ENCODE data around the gene RAPGEF3. TPM values are rescaled to one million over a fixed set of nuclear protein-coding genes. Genes with fewer than 3 reads are reported as not detected.

RAPGEF3 gene
- total and polyA plus RNA-seq, 9 of the 15 experiments (the other 6 are each of a cell fraction or from before 2014, with no cell fraction given) = 0.03 to 0.78 (median 0.37) TPM; not detected in 1

DNA sequence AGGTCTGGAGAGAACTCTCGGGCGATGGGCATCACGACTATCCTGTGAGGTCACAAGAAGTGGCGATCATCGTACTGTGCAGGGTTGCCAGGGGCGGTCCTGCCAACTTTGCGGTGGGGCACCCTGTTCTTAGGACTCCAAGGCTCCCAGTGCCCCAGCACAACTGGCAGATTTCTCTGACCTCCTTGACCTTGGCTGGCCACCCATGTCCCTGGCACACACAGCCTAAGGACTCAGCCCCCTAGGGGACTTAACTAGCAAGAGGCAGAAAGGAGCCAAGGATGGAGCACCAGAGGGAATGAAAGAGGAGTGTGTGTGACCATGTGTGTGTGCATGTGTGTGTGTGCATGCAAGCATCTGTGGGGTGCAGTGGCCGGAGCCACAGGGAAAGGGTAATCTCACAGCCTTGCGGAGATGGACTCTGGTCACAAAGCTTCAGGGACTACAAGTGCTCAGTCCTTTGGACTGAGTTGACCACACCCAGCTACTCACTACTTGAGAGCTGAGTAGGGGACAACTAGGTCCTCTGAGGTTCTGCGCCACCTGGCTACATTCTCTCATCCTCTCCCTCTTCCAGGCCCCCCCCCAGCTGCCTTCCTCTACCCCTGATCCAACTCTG is 28.1 kb upstream of the RAPGEF3 start:
- peaks cover 100% of the 10 kb centered on the region; the same call in 2 of the 3 replicates for H3K36me3 ChIP-seq (ENCODE audit: control insufficient read depth, insufficient read depth, low read length)
- no peak for DNase-seq (ENCODE audit: extremely low read depth in 1 of 4, low spot score in 3 of 4)
- ATAC-seq = no peak
- no peak overlapping the region for H3K27ac ChIP-seq (ENCODE audit: extremely low read depth, low read depth, low read length)
- no TSS peak for BruUV-seq (replicated peaks)
- CTCF ChIA-PET (ENCODE audit: low intra/inter-chr PET ratio) = no interaction called here
- FAIRE-seq = no peak
- H3K9me3 ChIP-seq (replicated peaks; ENCODE audit: control insufficient read depth, insufficient read depth, low read depth, low read length) = no peaks in the 10 kb centered on the region
- H3K79me2 ChIP-seq (ENCODE audit: control insufficient read depth, insufficient read depth, low read length) = no peaks in the 10 kb centered on the region; the same call in 2 of the 3 replicates
- H4K20me1 ChIP-seq (replicated peaks; ENCODE audit: control insufficient read depth, insufficient read depth, low read length) = 0 out of 2 replicates have a peak, but pooled peaks cover 9% of the 10 kb centered on the region
- no peak overlapping the region for H3K4me2 ChIP-seq (ENCODE audit: insufficient read depth, low read length)
- no peak overlapping the region for H2AFZ ChIP-seq (ENCODE audit: low read depth, low read length)
- in situ Hi-C loops (cut with MboI) = loop anchor here (5.0 kb wide), 1 partner anchor 51 kb away; no protein-coding TSS in a partner anchor
- no peaks in the 10 kb centered on the region for H3K27me3 ChIP-seq (ENCODE audit: control insufficient read depth in 2 of 2, insufficient read depth in 2 of 2, low read length in 2 of 2)
- peak overlapping the region in 1 of 2 experiments; percentile 69; a peak in 2 of 4 replicates for H3K9ac ChIP-seq (ENCODE audit: insufficient read depth in 1 of 2, low read depth in 2 of 2, low read length in 2 of 2)
- POLR2A ChIA-PET = interaction anchor here (0.6 to 5.5 kb wide), 5 partner anchors 8 to 42 kb away, joined by 3 to 38 read pairs (median 7); no protein-coding TSS in a partner anchor
- no peaks in the 10 kb centered on the region for H3K9me1 ChIP-seq (ENCODE audit: control insufficient read depth, insufficient read depth, low read length)
- intact Hi-C loops (cut with micrococcal nuclease) = no loop called here
- WGBS (ENCODE audit: insufficient coverage, low coverage, missing lambda C conversion rate) = 84% methylated on average over 9 of the region's 10 CpGs
- H3K4me3 ChIP-seq = no peak overlapping the region
- H3K4me1 ChIP-seq (replicated peaks in 1 of 2; ENCODE audit: control insufficient read depth in 2 of 2, insufficient read depth in 2 of 2, low read length in 2 of 2) = peaks cover 0 to 35% of the 10 kb centered on the region in 2 experiments; a peak in 4 of 5 replicates
- TF ChIP-seq, protein P1, sequence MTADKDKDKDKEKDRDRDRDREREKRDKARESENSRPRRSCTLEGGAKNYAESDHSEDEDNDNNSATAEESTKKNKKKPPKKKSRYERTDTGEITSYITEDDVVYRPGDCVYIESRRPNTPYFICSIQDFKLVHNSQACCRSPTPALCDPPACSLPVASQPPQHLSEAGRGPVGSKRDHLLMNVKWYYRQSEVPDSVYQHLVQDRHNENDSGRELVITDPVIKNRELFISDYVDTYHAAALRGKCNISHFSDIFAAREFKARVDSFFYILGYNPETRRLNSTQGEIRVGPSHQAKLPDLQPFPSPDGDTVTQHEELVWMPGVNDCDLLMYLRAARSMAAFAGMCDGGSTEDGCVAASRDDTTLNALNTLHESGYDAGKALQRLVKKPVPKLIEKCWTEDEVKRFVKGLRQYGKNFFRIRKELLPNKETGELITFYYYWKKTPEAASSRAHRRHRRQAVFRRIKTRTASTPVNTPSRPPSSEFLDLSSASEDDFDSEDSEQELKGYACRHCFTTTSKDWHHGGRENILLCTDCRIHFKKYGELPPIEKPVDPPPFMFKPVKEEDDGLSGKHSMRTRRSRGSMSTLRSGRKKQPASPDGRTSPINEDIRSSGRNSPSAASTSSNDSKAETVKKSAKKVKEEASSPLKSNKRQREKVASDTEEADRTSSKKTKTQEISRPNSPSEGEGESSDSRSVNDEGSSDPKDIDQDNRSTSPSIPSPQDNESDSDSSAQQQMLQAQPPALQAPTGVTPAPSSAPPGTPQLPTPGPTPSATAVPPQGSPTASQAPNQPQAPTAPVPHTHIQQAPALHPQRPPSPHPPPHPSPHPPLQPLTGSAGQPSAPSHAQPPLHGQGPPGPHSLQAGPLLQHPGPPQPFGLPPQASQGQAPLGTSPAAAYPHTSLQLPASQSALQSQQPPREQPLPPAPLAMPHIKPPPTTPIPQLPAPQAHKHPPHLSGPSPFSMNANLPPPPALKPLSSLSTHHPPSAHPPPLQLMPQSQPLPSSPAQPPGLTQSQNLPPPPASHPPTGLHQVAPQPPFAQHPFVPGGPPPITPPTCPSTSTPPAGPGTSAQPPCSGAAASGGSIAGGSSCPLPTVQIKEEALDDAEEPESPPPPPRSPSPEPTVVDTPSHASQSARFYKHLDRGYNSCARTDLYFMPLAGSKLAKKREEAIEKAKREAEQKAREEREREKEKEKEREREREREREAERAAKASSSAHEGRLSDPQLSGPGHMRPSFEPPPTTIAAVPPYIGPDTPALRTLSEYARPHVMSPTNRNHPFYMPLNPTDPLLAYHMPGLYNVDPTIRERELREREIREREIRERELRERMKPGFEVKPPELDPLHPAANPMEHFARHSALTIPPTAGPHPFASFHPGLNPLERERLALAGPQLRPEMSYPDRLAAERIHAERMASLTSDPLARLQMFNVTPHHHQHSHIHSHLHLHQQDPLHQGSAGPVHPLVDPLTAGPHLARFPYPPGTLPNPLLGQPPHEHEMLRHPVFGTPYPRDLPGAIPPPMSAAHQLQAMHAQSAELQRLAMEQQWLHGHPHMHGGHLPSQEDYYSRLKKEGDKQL (CRISPR knock-in tag; IDR thresholded peaks at IDR 0.05; ENCODE audit: borderline replicate concordance) = 0 out of 2 replicates have a peak, but pooled peaks have one; percentile 54
- TF ChIP-seq, protein P2, sequence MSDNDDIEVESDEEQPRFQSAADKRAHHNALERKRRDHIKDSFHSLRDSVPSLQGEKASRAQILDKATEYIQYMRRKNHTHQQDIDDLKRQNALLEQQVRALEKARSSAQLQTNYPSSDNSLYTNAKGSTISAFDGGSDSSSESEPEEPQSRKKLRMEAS (CRISPR knock-in tag; IDR thresholded peaks at IDR 0.05) = no peak
- TF ChIP-seq, protein P3, sequence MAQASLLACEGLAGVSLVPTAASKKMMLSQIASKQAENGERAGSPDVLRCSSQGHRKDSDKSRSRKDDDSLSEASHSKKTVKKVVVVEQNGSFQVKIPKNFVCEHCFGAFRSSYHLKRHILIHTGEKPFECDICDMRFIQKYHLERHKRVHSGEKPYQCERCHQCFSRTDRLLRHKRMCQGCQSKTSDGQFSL (CRISPR knock-in tag; IDR thresholded peaks at IDR 0.05) = peak; percentile 48; the same call in 1 of the 2 replicates
- TF ChIP-seq, protein P3 (tag; IDR thresholded peaks at IDR 0.05) = no peak
- TF ChIP-seq, protein P4, sequence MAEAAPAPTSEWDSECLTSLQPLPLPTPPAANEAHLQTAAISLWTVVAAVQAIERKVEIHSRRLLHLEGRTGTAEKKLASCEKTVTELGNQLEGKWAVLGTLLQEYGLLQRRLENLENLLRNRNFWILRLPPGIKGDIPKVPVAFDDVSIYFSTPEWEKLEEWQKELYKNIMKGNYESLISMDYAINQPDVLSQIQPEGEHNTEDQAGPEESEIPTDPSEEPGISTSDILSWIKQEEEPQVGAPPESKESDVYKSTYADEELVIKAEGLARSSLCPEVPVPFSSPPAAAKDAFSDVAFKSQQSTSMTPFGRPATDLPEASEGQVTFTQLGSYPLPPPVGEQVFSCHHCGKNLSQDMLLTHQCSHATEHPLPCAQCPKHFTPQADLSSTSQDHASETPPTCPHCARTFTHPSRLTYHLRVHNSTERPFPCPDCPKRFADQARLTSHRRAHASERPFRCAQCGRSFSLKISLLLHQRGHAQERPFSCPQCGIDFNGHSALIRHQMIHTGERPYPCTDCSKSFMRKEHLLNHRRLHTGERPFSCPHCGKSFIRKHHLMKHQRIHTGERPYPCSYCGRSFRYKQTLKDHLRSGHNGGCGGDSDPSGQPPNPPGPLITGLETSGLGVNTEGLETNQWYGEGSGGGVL (CRISPR knock-in tag; IDR thresholded peaks at IDR 0.05) = no peak
- TF ChIP-seq POLR2G (IDR thresholded peaks at IDR 0.05; ENCODE audit: low read depth, low read length) = peak; percentile 41; the same call in 1 of the 2 replicates
- TF ChIP-seq, protein P5, sequence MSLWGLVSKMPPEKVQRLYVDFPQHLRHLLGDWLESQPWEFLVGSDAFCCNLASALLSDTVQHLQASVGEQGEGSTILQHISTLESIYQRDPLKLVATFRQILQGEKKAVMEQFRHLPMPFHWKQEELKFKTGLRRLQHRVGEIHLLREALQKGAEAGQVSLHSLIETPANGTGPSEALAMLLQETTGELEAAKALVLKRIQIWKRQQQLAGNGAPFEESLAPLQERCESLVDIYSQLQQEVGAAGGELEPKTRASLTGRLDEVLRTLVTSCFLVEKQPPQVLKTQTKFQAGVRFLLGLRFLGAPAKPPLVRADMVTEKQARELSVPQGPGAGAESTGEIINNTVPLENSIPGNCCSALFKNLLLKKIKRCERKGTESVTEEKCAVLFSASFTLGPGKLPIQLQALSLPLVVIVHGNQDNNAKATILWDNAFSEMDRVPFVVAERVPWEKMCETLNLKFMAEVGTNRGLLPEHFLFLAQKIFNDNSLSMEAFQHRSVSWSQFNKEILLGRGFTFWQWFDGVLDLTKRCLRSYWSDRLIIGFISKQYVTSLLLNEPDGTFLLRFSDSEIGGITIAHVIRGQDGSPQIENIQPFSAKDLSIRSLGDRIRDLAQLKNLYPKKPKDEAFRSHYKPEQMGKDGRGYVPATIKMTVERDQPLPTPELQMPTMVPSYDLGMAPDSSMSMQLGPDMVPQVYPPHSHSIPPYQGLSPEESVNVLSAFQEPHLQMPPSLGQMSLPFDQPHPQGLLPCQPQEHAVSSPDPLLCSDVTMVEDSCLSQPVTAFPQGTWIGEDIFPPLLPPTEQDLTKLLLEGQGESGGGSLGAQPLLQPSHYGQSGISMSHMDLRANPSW (CRISPR knock-in tag; IDR thresholded peaks at IDR 0.05) = no peak
